DND-41 (cell line): Measurements from ENCODE around the gene CLBA1.

Experiments
- EZH2 ChIP-seq: IDR thresholded peaks from 3 replicates; pipeline ENCODE4 v1.6.1; 2012; ENCODE audit warnings: borderline replicate concordance, low read depth, mild to moderate bottlenecking, moderate library complexity, low read length, inconsistent platforms; ENCODE audit not compliant: severe bottlenecking
- TF ChIP-seq, protein P1 (sequence below): IDR thresholded peaks from 2 replicates; pipeline ENCODE4 v1.5.1; 2012; ENCODE audit warnings: borderline replicate concordance, low read length, moderate library complexity, mild to moderate bottlenecking; ENCODE audit not compliant: poor library complexity, severe bottlenecking; ENCODE audit errors: extremely low read depth

DNA sequence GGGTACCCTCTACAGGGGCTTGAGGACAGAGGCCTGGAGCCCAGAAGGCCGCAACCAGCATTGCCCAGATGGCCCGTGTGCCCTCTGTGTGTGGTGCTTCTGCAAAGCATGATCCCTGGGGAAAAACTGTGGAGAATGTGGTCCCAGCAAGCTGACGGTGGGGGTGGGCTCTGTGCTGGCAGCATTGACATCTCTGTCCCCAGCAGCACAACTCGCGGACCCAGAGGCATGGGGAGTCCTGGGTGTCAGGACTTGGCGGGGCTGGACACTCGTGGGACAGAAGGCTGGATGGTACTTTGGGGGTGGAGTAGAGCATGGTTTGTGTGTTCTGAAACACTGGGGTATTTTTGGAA is 4.3 kb downstream of the CLBA1 start:
- TF ChIP-seq, protein P1, sequence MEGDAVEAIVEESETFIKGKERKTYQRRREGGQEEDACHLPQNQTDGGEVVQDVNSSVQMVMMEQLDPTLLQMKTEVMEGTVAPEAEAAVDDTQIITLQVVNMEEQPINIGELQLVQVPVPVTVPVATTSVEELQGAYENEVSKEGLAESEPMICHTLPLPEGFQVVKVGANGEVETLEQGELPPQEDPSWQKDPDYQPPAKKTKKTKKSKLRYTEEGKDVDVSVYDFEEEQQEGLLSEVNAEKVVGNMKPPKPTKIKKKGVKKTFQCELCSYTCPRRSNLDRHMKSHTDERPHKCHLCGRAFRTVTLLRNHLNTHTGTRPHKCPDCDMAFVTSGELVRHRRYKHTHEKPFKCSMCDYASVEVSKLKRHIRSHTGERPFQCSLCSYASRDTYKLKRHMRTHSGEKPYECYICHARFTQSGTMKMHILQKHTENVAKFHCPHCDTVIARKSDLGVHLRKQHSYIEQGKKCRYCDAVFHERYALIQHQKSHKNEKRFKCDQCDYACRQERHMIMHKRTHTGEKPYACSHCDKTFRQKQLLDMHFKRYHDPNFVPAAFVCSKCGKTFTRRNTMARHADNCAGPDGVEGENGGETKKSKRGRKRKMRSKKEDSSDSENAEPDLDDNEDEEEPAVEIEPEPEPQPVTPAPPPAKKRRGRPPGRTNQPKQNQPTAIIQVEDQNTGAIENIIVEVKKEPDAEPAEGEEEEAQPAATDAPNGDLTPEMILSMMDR = no peak
- TF ChIP-seq EZH2 = no peak
